HG03354 (cell line): ENCODE measurements around the gene GSG1.
"Not testable (repeated sequence)": the region's sequence is repeated elsewhere in the genome, so short reads cannot be mapped to it uniquely, and the experiment has no call there.

Experiments
- ATAC-seq: cut with Tn5 transposase; IDR thresholded peaks from one replicate; pipeline ENCODE4 v1.9.1; 2021; ENCODE audit warnings: mild to moderate bottlenecking; ENCODE audit not compliant: unreplicated experiment, poor library complexity, severe bottlenecking

GSG1 gene

GRCh38 chr12:13095266-13095995 lies 8.0 kb downstream of the GSG1 start:
- peak; percentile 36 for ATAC-seq

DNA sequence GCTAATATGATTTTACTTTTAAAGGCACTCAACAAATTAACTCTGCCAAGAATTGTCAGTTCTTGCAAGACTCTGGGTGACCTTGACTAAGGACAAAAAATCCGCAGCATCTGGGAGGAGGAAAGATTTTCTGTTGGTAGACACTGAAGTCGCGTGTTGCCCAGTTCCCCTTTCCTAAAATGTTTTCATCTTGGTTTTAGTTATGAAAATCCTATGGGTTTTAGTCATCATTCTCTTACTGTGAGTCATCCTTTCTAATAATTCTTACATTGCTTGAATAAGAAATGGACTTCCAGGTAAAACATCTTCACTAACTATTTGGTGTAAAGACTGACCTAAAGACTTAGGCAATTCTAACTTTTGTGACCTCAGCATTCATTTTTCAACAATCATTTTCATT lies 9.1 kb downstream of the GSG1 start:
- peak; percentile 49 for ATAC-seq

- no peak for ATAC-seq
Measured at GRCh38 chr12:13093848-13094220, 9.6 kb downstream of the GSG1 start.

GRCh38 chr12:13093191-13093847 lies 10.1 kb downstream of the GSG1 start:
- ATAC-seq: no peak

GRCh38 chr12:13091832-13092231 lies 11.6 kb downstream of the GSG1 start:
- no peak for ATAC-seq

DNA sequence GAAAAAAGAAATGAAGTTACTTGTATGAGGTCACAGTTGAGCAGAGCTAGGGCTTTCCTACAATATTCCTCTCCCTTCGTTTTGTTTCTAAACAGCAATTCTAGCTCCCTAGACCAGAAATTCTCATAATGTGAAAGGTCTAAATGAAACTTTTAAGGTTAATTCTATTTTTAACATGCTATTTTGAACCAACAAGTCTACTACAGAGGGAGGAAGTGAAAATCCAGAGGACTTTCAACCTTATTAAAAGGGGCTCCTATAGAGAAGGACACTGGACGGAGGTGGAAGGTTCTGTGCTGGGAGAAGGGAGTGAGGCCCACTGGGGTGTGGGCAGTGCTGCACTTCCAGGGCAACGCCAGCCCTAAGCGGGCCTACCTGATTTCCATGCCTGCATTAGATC lies 13.4 kb downstream of the GSG1 start:
- ATAC-seq: no peak

DNA sequence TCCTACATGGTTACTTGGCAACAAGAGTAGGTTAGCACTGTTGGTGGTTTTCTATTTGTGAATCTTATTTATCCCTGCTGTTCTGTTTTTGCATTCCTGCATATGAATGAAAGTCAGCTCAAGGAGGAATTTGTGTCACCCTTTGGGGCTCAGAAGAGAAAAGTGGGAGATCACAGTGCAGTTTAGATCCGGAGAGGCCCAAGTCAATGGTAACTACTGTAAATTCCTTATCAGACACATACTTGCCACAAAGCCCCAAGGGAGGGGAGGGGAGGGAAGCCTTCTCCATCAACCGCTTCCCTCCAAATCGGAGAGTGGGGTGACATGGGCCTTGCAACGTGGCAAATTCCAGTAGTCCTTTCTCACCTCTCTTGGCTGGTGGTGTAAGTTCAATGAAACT lies 15.0 kb downstream of the GSG1 start:
- no peak for ATAC-seq

- ATAC-seq: no peak
Measured at GRCh38 chr12:13087766-13088165, 15.7 kb downstream of the GSG1 start.

GRCh38 chr12:13085968-13086686 lies 17.3 kb downstream of the GSG1 start:
- no peak for ATAC-seq

GRCh38 chr12:13084898-13085640 lies 18.4 kb downstream of the GSG1 start:
- no peak for ATAC-seq

DNA sequence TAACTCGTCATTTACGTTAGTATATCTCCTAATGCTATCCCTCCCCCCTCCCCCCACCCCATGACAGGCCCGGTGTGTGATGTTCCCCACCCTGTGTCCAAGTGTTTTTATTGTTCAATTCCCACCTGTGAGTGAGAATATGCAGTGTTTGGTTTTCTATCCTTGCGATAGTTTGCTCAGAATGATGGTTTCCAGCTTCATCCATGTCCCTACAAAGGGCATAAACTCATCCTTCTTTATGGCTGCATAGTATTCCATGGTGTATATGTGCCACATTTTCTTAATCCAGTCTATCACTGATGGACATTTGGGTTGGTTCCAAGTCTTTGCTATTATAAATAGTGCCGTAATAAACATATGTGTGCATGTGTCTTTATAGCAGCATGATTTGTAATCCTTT lies 19.8 kb downstream of the GSG1 start:
- not testable (repeated sequence) for ATAC-seq

DNA sequence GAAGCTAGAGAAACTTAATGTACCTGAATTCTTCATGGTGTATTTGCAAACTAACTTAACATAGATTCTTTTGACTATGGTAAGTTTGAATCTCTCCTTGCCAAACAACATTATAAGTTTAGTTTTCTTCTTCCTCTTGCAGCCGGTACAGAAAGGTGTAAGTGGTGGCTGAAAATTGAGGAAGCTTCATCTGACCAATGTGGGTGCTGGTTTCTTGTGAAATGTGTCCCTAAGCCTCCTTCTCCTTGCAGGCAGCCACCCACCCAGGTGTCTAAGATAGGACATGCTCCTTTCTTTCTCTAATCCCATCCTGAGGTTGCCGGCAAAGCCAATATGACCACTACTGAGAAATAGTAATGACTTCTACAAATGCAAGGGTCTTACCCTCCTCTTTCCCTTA lies 20.6 kb downstream of the GSG1 start:
- no peak for ATAC-seq

DNA sequence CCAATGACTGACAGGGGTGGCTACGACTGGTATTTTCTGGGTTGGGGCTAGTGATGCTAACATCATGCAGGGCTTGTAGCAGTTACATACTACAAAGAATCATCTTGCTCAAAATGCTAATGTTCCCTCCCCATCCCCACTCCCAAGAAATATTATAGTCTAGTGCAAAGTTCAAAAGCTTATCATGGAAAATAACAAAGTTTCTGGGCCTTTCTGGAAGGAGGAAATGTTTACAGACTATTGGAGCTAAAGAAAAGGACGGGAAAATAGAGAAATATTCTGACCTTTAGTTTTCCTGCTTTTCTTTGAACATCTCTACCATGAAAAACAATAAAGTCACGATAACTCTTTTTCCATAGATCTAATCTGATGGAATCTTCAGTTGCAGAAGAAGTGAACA lies 23.2 kb downstream of the GSG1 start:
- ATAC-seq: no peak

DNA sequence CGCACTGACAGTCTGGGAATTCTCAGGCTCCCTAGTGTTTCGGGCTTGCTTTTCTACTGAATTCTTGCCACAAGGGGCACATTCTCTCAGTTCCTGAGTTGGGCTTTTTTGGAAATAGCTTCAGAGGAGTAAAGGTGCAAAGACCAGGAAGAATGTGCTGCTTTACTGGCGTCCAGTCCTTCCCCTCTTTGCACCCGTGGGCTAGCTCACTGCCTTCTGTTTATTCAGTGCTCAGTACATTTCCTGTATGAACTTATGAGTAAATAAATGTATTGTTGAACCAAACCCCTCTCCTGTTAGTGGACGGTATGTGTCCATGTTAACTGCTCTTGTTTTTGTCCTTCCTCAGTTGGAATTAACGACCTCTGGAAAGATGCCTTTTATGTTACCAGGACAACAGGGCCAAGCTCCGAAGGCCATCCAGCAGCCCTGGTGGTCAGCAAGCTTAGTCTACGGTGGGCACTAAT lies 24.0 kb downstream of the GSG1 start:
- ATAC-seq: no peak

DNA sequence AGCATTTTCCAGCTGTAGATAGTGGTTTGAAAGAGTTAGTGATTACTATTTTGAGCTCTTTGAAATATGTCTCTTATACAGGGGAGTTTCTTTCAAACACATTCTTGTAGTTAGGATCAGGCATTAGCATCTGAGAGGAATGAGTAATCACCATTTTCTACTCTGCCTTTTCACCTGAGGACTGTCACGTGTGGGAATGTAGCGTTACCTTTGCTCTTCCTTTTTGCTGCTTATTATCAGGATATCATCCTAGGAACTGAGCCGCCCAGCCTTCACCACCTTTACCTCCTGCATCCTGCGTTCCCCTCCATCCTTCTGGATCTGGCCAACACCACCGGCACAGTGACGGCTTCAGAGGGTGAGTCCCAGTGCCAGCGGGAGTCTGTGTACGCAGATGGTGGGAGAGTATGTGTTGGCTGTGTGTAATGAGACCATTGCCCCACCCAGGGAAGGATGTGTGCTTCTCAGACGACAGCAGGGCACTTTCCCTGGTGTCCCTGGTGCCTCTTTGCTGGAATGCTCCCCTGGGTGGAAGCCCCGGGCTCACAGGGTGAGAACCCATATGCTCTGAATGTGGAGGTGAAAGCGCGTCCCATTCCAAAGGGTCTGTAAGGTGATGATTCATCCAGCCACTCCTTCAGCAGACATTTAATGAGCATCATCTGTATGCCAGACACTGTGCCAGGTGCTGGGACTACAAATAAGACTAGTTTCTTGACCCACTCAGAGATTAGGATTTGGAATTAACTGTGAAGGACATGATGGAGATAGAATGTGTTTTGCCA lies 27.5 kb downstream of the GSG1 start:
- no peak for ATAC-seq

GRCh38 chr12:13075118-13075480 lies 28.4 kb downstream of the GSG1 start:
- ATAC-seq: no peak

DNA sequence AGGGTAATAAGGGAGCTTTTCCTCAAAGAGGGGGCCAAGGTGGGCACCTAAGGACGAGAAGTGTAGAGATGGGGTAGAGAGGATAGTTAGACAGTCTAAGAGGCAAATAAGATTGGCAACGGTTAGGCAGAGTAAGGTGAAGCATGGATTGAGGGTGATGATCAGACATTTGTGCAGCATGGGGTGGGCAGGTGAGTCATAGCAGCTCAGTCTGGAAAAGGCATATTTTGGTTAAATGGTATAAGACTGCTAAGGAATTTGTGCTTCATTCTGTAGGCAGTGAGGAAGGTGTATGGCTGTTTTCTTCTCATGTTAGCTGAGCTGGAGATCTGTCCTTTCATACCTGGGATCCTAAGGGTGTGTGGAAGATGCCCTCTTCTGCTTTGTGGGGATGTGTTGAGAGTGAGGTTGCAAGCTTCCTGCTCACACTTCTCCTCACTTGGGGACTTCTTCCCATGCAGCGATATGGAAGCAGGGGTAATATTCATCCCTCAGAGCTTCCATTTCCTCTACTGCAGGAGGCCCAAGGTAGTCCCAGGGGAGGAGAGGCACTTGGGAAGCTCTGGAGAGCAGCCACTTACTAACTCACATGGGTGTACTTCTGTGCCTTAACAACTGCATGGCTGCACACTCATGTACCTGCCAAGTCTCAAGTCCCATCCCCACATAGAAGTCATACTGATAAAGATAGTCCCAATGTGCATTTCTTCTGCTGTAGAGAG lies 28.9 kb downstream of the GSG1 start:
- ATAC-seq: no peak

GRCh38 chr12:13073173-13073572 lies 30.3 kb downstream of the GSG1 start:
- ATAC-seq: no peak
